Measurements from ENCODE around the gene RPL18A. TPM values are rescaled to one million over a fixed set of nuclear protein-coding genes. Genes with fewer than 3 reads are reported as not detected.
A peak's percentile ranks its signal among the peaks of the same experiment; 100 is the strongest.

Gene RPL18A
- total and polyA plus RNA-seq, 2 experiments from 2014 or later: 1,314 to 2,829 TPM

DNA sequence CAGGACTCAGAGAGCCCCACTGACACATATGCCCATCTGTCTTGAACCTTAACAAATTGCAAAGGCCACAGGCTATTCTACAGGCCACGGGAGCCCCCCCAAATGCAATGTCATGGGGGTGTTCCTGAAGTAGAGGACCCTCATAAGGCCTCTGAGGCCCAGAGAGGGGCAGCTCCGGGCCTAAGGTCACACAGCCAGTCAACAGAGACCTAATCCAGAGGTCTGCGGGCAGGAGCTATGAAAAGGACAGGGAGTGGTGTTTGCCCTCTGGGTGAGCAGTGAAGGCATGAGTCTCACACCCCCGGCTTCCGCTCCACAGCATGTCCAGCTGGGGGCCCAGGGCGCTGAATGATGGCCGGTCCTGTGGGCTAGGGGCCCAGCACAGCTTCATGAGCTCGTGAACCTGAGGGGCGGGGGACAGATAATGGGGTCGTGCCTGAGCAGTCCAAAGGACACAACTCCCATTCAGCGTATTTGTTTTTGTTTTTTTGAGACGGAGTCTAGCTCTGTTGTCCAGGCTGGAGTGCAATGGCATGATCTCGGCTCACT lies 33.1 kb upstream of the RPL18A start (continued):
- TF ChIP-seq, protein P1, sequence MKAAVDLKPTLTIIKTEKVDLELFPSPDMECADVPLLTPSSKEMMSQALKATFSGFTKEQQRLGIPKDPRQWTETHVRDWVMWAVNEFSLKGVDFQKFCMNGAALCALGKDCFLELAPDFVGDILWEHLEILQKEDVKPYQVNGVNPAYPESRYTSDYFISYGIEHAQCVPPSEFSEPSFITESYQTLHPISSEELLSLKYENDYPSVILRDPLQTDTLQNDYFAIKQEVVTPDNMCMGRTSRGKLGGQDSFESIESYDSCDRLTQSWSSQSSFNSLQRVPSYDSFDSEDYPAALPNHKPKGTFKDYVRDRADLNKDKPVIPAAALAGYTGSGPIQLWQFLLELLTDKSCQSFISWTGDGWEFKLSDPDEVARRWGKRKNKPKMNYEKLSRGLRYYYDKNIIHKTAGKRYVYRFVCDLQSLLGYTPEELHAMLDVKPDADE (IDR thresholded peaks at IDR 0.05): no peak
- TF ChIP-seq EZH2phosphoT487 (IDR thresholded peaks at IDR 0.05; ENCODE audit: unreplicated experiment): no peak
- no peak for TF ChIP-seq JUNB (IDR thresholded peaks at IDR 0.05; ENCODE audit: unreplicated experiment)
- no peak for TF ChIP-seq CREB1 (CRISPR knock-in tag; IDR thresholded peaks at IDR 0.05; ENCODE audit: low read depth)
- no peak for TF ChIP-seq ZNF114 (CRISPR knock-in tag; IDR thresholded peaks at IDR 0.05)
- TF ChIP-seq, protein P2, sequence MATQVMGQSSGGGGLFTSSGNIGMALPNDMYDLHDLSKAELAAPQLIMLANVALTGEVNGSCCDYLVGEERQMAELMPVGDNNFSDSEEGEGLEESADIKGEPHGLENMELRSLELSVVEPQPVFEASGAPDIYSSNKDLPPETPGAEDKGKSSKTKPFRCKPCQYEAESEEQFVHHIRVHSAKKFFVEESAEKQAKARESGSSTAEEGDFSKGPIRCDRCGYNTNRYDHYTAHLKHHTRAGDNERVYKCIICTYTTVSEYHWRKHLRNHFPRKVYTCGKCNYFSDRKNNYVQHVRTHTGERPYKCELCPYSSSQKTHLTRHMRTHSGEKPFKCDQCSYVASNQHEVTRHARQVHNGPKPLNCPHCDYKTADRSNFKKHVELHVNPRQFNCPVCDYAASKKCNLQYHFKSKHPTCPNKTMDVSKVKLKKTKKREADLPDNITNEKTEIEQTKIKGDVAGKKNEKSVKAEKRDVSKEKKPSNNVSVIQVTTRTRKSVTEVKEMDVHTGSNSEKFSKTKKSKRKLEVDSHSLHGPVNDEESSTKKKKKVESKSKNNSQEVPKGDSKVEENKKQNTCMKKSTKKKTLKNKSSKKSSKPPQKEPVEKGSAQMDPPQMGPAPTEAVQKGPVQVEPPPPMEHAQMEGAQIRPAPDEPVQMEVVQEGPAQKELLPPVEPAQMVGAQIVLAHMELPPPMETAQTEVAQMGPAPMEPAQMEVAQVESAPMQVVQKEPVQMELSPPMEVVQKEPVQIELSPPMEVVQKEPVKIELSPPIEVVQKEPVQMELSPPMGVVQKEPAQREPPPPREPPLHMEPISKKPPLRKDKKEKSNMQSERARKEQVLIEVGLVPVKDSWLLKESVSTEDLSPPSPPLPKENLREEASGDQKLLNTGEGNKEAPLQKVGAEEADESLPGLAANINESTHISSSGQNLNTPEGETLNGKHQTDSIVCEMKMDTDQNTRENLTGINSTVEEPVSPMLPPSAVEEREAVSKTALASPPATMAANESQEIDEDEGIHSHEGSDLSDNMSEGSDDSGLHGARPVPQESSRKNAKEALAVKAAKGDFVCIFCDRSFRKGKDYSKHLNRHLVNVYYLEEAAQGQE (IDR thresholded peaks at IDR 0.05; ENCODE audit: unreplicated experiment): no peak
- TF ChIP-seq, protein P3, sequence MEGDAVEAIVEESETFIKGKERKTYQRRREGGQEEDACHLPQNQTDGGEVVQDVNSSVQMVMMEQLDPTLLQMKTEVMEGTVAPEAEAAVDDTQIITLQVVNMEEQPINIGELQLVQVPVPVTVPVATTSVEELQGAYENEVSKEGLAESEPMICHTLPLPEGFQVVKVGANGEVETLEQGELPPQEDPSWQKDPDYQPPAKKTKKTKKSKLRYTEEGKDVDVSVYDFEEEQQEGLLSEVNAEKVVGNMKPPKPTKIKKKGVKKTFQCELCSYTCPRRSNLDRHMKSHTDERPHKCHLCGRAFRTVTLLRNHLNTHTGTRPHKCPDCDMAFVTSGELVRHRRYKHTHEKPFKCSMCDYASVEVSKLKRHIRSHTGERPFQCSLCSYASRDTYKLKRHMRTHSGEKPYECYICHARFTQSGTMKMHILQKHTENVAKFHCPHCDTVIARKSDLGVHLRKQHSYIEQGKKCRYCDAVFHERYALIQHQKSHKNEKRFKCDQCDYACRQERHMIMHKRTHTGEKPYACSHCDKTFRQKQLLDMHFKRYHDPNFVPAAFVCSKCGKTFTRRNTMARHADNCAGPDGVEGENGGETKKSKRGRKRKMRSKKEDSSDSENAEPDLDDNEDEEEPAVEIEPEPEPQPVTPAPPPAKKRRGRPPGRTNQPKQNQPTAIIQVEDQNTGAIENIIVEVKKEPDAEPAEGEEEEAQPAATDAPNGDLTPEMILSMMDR (conservative IDR thresholded peaks at IDR 0.05; ENCODE audit: low read depth in 2 of 2): no peak

DNA sequence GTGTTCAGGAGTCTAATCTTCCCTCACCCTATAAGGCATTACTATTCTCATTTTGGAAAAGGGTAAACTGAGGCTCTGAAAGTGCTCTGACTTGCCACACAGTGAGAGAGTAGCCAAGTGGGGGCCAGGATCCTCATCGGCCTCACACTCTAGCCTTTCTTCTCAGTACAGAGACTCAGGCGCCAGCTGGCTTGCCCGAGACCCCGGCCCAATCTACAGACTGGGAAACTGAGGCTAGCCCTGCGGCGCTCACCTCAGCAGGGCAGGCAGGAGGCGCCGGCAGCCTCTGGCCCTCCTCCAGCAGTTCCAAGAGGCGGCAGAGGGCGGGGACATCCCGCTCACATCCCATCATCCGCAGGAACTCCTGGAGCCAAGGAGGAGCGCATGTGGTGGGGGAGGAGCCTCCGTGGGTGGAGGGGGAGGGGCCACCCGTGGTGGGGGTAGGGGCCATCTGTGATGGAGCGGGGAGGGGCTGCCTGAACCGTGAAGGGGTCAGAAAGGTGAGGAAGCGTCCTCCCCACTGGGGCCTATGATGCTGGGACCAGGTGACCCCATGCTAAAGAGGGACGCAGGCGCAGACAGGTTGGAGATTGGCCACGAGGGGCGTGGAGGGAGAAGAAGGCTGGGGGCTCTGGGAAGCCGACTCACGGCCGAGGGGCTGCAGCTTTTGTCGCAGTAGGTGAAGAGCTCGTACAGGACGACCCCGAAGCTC lies 29.7 kb upstream of the RPL18A start:
- no peaks in the 10 kb centered on the region for H3K79me2 ChIP-seq (replicated peaks; ENCODE audit: insufficient read depth)
- no peaks in the 10 kb centered on the region for H3K9me2 ChIP-seq (ENCODE audit: insufficient read depth)
- H4K20me1 ChIP-seq (replicated peaks; ENCODE audit: insufficient read depth): no peaks in the 10 kb centered on the region
- peak; percentile 94 for DNase-seq (ENCODE audit: low spot score)
- H2AFZ ChIP-seq: peak overlapping the region; percentile 92
- H3K27ac ChIP-seq (ENCODE audit: low read depth): peak overlapping the region; percentile 98
- peak overlapping the region; percentile 90 for H3K4me3 ChIP-seq
- H3K4me2 ChIP-seq: peak overlapping the region; percentile 90
- H3K27me3 Mint-ChIP-seq (ENCODE audit: insufficient read depth, low read depth, poor library complexity): peaks cover 13% of the 10 kb centered on the region
- peak overlapping the region; percentile 98 for H3K27ac Mint-ChIP-seq
- 0 out of 2 replicates have a peak, but pooled peaks cover 6% of the 10 kb centered on the region for H3K27me3 ChIP-seq (ENCODE audit: insufficient read depth)
- no peaks in the 10 kb centered on the region for H3K36me3 ChIP-seq (ENCODE audit: insufficient read depth)
- peaks cover 7% of the 10 kb centered on the region; the same call in 2 of the 3 replicates for H3K4me1 Mint-ChIP-seq
- H3K4me1 ChIP-seq (ENCODE audit: insufficient read depth): peaks cover 10% of the 10 kb centered on the region; the same call in 1 of the 2 replicates
- H3K36me3 Mint-ChIP-seq (ENCODE audit: low read depth): no peaks in the 10 kb centered on the region; the same call in 2 of the 3 replicates
- peak overlapping the region; percentile 85 for H3K4me3 Mint-ChIP-seq
- H3F3A ChIP-seq (replicated peaks; ENCODE audit: low read depth): peaks cover 9% of the 10 kb centered on the region
- H3K9me3 Mint-ChIP-seq: no peaks in the 10 kb centered on the region
- peak; percentile 76 for ATAC-seq
- no peak for TF ChIP-seq STAT1 (IDR thresholded peaks at IDR 0.05; ENCODE audit: unreplicated experiment)
- TF ChIP-seq POLR2AphosphoS5 (IDR thresholded peaks at IDR 0.05; ENCODE audit: low read depth): no peak
- TF ChIP-seq, protein P1 (IDR thresholded peaks at IDR 0.05): no peak
- no peak for TF ChIP-seq ZNF331 (CRISPR knock-in tag; IDR thresholded peaks at IDR 0.05; ENCODE audit: low read depth)
- TF ChIP-seq JUNB (IDR thresholded peaks at IDR 0.05; ENCODE audit: unreplicated experiment): no peak
- no peak for TF ChIP-seq EZH2phosphoT487 (IDR thresholded peaks at IDR 0.05; ENCODE audit: unreplicated experiment)
- TF ChIP-seq, protein P2 (IDR thresholded peaks at IDR 0.05; ENCODE audit: unreplicated experiment): no peak

Measured in GM23338 (cell line).